ENCODE results near the gene FOXL3. TPM values are rescaled to one million over a fixed set of nuclear protein-coding genes. Genes with fewer than 3 reads are reported as not detected.

The FOXL3 gene
- total RNA-seq, 1 donor from 2014 or later: not detected

GRCh38 chr7:245574-246295 lies 44.2 kb upstream of the FOXL3 start:
- TF ChIP-seq CTCF (conservative IDR thresholded peaks at IDR 0.05): no peak
- Mint-ChIP-seq H3K9me3 (no peaks in the 10 kb centered on the region), H3K4me3 (no peak overlapping the region), H3K27ac (no peak overlapping the region), H3K27me3 (no peaks in the 10 kb centered on the region), H3K36me3 (no peaks in the 10 kb centered on the region), H3K4me1 (ENCODE audit: unreplicated experiment) (peaks cover 10% of the 10 kb centered on the region)
- no peak for DNase-seq (ENCODE audit: extremely low spot score, unreplicated experiment)

GRCh38 chr7:246451-246850 lies 43.5 kb upstream of the FOXL3 start:
- Mint-ChIP-seq H3K9me3 (no peaks in the 10 kb centered on the region), H3K27ac (no peak overlapping the region), H3K36me3 (no peaks in the 10 kb centered on the region), H3K27me3 (no peaks in the 10 kb centered on the region), H3K4me3 (no peak overlapping the region), H3K4me1 (ENCODE audit: unreplicated experiment) (peaks cover 7% of the 10 kb centered on the region)
- no peak for TF ChIP-seq CTCF (conservative IDR thresholded peaks at IDR 0.05)
- no peak for DNase-seq (ENCODE audit: extremely low spot score, unreplicated experiment)

- Mint-ChIP-seq H3K9me3 (no peaks in the 10 kb centered on the region), H3K4me1 (ENCODE audit: unreplicated experiment) (peaks cover 5% of the 10 kb centered on the region), H3K27me3 (no peaks in the 10 kb centered on the region), H3K27ac (no peak overlapping the region), H3K36me3 (no peaks in the 10 kb centered on the region), H3K4me3 (no peak overlapping the region)
- no peak for TF ChIP-seq CTCF (conservative IDR thresholded peaks at IDR 0.05)
- DNase-seq (ENCODE audit: extremely low spot score, unreplicated experiment): no peak
These were observed 42.8 kb upstream of the FOXL3 start for GRCh38 chr7:247181-247580.

GRCh38 chr7:247636-248035 lies 42.3 kb upstream of the FOXL3 start:
- Mint-ChIP-seq H3K36me3 (no peaks in the 10 kb centered on the region), H3K27me3 (no peaks in the 10 kb centered on the region)

GRCh38 chr7:248732-249435 lies 41.1 kb upstream of the FOXL3 start:
- DNase-seq (ENCODE audit: extremely low spot score, unreplicated experiment): no peak
- H3K27ac Mint-ChIP-seq: no peak overlapping the region
- no peaks in the 10 kb centered on the region for H3K36me3 Mint-ChIP-seq
- peaks cover 5% of the 10 kb centered on the region for H3K4me1 Mint-ChIP-seq (ENCODE audit: unreplicated experiment)
- TF ChIP-seq CTCF (conservative IDR thresholded peaks at IDR 0.05): no peak
- H3K9me3 Mint-ChIP-seq: no peaks in the 10 kb centered on the region
- no peak overlapping the region for H3K4me3 Mint-ChIP-seq
- no peaks in the 10 kb centered on the region for H3K27me3 Mint-ChIP-seq

More at GRCh38 chr7:247636-248035, 42.3 kb upstream of the FOXL3 start:
- Mint-ChIP-seq H3K27ac (no peak overlapping the region), H3K9me3 (no peaks in the 10 kb centered on the region), H3K4me3 (no peak overlapping the region), H3K4me1 (ENCODE audit: unreplicated experiment) (peaks cover 5% of the 10 kb centered on the region)
- DNase-seq (ENCODE audit: extremely low spot score, unreplicated experiment): no peak
- TF ChIP-seq CTCF (conservative IDR thresholded peaks at IDR 0.05): no peak

Measured in type B pancreatic cell (in vitro differentiated cells).